OCI-LY3 (cell line): Measurements from ENCODE around the gene CHD5.

Source experiments
- H2AFZ ChIP-seq: fragments of 200-600, 300-600 bp; shearing (Covaris generic); 2 replicates; pipeline ENCODE4 v1.6.0; 2014; ENCODE audit warnings: antibody characterized with exemption, low read depth, low read length
- H3K27ac ChIP-seq: fragments of 200-600, 300-600 bp; sonication (generic); 2 replicates; pipeline ENCODE4 v1.5.1; 2014; ENCODE audit warnings: mild to moderate bottlenecking, low read length, moderate library complexity, mixed read lengths
- H3K27me3 ChIP-seq: fragments of 200-600, 300-600 bp; sonication (generic); 2 replicates; pipeline ENCODE4 v1.6.1; 2014; ENCODE audit warnings: low read depth, low read length, mixed read lengths
- H3K36me3 ChIP-seq: fragments of 200-600, 300-600 bp; sonication (generic); replicated peaks from 2 replicates; pipeline ENCODE3; 2014; ENCODE audit warnings: low read depth, low read length, mixed read lengths
- H3K4me1 ChIP-seq: fragments of 300-600, 200-600 bp; sonication (generic); 2 replicates; pipeline ENCODE4 v1.6.1; 2014; ENCODE audit warnings: low read length, mixed read lengths
- H3K4me2 ChIP-seq: fragments of 200-600, 300-600 bp; sonication (generic); 2 replicates; pipeline ENCODE4 v1.6.1; 2014; ENCODE audit warnings: low read length, mixed read lengths
- H3K4me3 ChIP-seq: fragments of 300-600, 200-600 bp; sonication (generic); 2 replicates; pipeline ENCODE4 v1.5.1; 2014; ENCODE audit warnings: antibody characterized with exemption, mild to moderate bottlenecking, low read length, moderate library complexity
- H3K79me2 ChIP-seq: fragments of 300-600, 200-600 bp; shearing (Covaris generic); 2 replicates; pipeline ENCODE4 v1.6.1; 2014; ENCODE audit warnings: mild to moderate bottlenecking, low read length, mixed read lengths
- H3K9ac ChIP-seq: fragments of 300-600, 200-600 bp; shearing (Covaris generic); 2 replicates; pipeline ENCODE4 v1.6.0; 2014; ENCODE audit warnings: mild to moderate bottlenecking, low read length, moderate library complexity
- H3K9me3 ChIP-seq: fragments of 200-600, 300-600 bp; shearing (Covaris generic); 2 replicates; pipeline ENCODE4 v1.6.1; 2014; ENCODE audit warnings: low read length, mixed read lengths; ENCODE audit not compliant: insufficient read depth
- H4K20me1 ChIP-seq: fragments of 200-600, 300-600 bp; sonication (generic); 2 replicates; pipeline ENCODE4 v1.6.1; 2016; ENCODE audit warnings: low read length, mixed read lengths; ENCODE audit not compliant: insufficient read depth
- EZH2phosphoT487 ChIP-seq: fragments of 200-600 bp; shearing (Covaris generic); IDR thresholded peaks from 2 replicates; pipeline ENCODE4 v1.6.1; 2018; ENCODE audit warnings: antibody characterized with exemption, mixed run types, low read depth
- TF ChIP-seq, protein P1 (sequence below): fragments of 200-600, 300-600 bp; sonication (generic); IDR thresholded peaks from 2 replicates; pipeline ENCODE4 v1.5.1; 2014; ENCODE audit warnings: antibody characterized with exemption, low read length, low read depth

CHD5 gene

DNA sequence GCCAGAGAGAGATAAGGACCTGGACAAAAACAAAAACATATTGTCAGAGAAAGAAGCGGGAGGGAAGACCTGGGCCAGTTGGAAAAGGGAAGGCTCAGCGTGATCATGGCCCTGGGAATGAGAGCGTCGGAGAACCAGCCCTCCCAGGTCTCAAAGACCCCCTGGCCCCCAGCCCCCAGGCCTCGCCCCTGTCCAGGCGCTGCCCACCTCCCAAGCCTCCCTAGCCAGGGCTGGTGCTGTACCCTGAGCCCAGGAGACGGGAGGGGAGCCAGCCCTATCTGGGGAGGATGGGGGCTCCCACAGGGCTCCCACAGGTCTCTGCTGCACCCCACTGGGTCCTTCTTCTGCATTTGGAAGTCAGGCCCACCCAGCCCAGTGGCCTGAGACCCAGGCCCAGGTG, 15.1 kb downstream of the CHD5 start:
- H3K4me1 ChIP-seq, result no peaks in the 10 kb centered on the region
- H4K20me1 ChIP-seq, result no peaks in the 10 kb centered on the region
- H3K9ac ChIP-seq, result no peak overlapping the region
- H3K79me2 ChIP-seq, result no peaks in the 10 kb centered on the region
- H3K4me3 ChIP-seq, result no peak overlapping the region
- no peak overlapping the region for H3K4me2 ChIP-seq
- no peaks in the 10 kb centered on the region for H3K27me3 ChIP-seq
- H2AFZ ChIP-seq, result no peak overlapping the region
- no peaks in the 10 kb centered on the region for H3K36me3 ChIP-seq
- TF ChIP-seq, protein P1, sequence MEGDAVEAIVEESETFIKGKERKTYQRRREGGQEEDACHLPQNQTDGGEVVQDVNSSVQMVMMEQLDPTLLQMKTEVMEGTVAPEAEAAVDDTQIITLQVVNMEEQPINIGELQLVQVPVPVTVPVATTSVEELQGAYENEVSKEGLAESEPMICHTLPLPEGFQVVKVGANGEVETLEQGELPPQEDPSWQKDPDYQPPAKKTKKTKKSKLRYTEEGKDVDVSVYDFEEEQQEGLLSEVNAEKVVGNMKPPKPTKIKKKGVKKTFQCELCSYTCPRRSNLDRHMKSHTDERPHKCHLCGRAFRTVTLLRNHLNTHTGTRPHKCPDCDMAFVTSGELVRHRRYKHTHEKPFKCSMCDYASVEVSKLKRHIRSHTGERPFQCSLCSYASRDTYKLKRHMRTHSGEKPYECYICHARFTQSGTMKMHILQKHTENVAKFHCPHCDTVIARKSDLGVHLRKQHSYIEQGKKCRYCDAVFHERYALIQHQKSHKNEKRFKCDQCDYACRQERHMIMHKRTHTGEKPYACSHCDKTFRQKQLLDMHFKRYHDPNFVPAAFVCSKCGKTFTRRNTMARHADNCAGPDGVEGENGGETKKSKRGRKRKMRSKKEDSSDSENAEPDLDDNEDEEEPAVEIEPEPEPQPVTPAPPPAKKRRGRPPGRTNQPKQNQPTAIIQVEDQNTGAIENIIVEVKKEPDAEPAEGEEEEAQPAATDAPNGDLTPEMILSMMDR, result no peak
- no peak for TF ChIP-seq EZH2phosphoT487
- H3K27ac ChIP-seq, result no peak overlapping the region
- no peaks in the 10 kb centered on the region for H3K9me3 ChIP-seq

DNA sequence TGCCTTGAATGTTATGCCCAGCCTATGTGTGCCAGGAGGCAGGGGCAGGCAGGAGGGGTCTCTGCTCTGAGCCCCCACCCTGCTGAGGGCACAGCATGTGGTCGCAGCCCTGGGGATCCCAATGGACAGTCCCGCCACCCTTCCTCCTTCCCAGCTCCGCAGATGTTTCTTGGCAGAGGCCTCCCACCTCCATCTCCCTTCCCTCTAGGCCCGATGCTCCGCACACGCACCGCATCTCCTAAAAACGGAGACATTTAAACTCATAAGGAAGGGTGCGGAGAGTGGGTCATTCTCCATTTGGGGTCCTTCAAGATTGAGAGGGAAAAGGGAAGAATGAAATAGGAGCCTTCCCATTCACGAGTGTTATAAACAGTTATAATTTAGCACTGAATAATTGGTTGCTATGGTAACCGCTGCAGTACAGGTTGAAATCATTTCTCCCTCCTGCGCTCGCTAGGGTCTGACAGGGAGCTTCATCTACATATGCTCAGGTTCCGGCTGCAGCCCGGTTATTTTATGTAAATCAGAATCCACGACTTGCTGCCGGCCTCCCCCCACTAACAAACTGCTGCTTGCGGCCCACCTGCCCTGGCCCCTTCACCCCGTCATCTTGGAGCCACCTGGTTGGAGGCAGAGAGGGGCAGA, 16.0 kb downstream of the CHD5 start:
- no peak overlapping the region for H2AFZ ChIP-seq
- no peaks in the 10 kb centered on the region for H3K27me3 ChIP-seq
- TF ChIP-seq, protein P1, result no peak
- TF ChIP-seq EZH2phosphoT487, result no peak

DNA sequence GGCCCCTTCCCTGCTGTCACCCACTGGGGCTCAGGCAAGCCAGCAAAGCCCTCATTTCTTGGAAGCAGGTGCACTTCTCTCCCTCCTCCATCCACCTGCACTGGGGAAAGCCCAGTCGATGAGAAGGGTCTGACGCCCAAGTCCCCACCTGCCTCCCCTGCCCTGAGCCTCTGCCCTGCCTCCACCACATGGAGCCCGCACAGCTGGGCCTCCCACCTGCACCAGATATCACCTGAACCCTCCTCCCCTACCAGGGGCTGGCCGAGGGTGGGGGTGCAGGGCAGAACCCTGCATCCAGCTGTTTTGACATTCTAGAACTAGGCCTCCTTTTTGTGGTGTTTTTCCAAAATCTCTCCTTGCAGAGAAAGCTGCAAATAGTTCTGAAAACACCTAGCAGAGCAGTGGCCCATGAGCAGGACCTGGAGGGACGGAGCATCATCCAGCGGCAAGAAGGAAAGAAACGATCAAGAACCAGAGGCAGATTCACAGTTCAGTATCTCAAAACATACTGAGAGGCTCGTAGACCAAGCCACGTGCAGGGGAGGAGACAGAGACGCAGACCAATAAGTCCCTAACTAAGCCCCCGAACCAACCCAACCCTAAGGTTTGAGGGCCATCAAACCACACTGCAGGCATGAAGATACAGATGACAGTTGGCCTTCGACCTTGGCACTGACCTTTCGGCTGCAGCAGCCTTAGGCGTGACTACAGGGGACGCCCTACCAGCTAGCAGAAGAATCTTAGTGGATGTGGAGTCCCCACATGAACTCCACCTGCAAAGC, 16.7 kb downstream of the CHD5 start:
- H2AFZ ChIP-seq, result no peak overlapping the region
- H3K4me1 ChIP-seq, result no peaks in the 10 kb centered on the region
- H3K4me2 ChIP-seq, result no peak overlapping the region
- H3K36me3 ChIP-seq, result no peaks in the 10 kb centered on the region
- no peak overlapping the region for H3K9ac ChIP-seq
- H3K79me2 ChIP-seq, result no peaks in the 10 kb centered on the region
- no peaks in the 10 kb centered on the region for H3K9me3 ChIP-seq
- H3K4me3 ChIP-seq, result no peak overlapping the region
- H3K27me3 ChIP-seq, result no peaks in the 10 kb centered on the region
- no peak overlapping the region for H3K27ac ChIP-seq
- no peaks in the 10 kb centered on the region for H4K20me1 ChIP-seq
- TF ChIP-seq, protein P1, result no peak
- TF ChIP-seq EZH2phosphoT487, result no peak

More for the DNA sequence above, 16.0 kb downstream of the CHD5 start:
- H4K20me1 ChIP-seq, result no peaks in the 10 kb centered on the region
- no peak overlapping the region for H3K27ac ChIP-seq
- H3K9ac ChIP-seq, result no peak overlapping the region
- no peak overlapping the region for H3K4me2 ChIP-seq
- H3K9me3 ChIP-seq, result no peaks in the 10 kb centered on the region
- H3K36me3 ChIP-seq, result no peaks in the 10 kb centered on the region
- H3K79me2 ChIP-seq, result no peaks in the 10 kb centered on the region
- H3K4me1 ChIP-seq, result no peaks in the 10 kb centered on the region
- no peak overlapping the region for H3K4me3 ChIP-seq

DNA sequence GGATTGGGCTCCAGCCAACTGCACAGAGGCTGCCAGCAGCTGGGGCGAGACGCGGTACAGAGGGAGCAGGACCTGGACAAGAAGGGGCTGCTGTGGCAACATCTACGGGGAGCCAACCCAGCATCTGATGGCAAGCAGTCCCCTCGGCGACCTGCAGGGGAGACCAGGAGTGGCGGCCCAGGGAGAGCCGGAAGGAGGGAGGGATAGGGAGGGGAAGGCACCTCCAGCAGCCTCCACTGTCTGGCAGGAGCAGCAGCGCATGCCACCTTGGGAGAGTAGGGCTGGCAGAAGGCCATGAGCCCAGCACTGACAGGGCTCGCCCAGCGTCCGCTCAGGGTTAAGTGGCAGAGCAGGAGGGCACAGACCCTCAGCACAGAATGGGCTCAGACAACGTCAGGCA, 17.3 kb downstream of the CHD5 start:
- TF ChIP-seq, protein P1, result no peak
- TF ChIP-seq EZH2phosphoT487, result no peak
- H2AFZ ChIP-seq, result no peak overlapping the region
- no peaks in the 10 kb centered on the region for H3K79me2 ChIP-seq
- H3K4me2 ChIP-seq, result no peak overlapping the region
- H3K9me3 ChIP-seq, result no peaks in the 10 kb centered on the region
- no peaks in the 10 kb centered on the region for H3K36me3 ChIP-seq
- no peak overlapping the region for H3K4me3 ChIP-seq
- H4K20me1 ChIP-seq, result no peaks in the 10 kb centered on the region
- no peaks in the 10 kb centered on the region for H3K4me1 ChIP-seq
- no peaks in the 10 kb centered on the region for H3K27me3 ChIP-seq
- no peak overlapping the region for H3K9ac ChIP-seq
- no peak overlapping the region for H3K27ac ChIP-seq
